Metanephros (tissue), 1 donor: Measurements from ENCODE around the gene MED8. TPM values are rescaled to one million over a fixed set of nuclear protein-coding genes. Genes with fewer than 3 reads are reported as not detected.

Experiments used
- total RNA-seq: library from RNA; depleted of rRNA; stranded (reverse); fragments of >200 nt; gene quantifications from one replicate; pipeline ENCODE4 v1.2.3, GENCODE V29; 2014

The MED8 gene
- 21.8 TPM for total RNA-seq

GRCh38 chr1:43389326-43390313 is at the start of gene MED8, which contains the start of gene SZT2:
Gene MED8 (minus strand): TSS chr1:43389800. CDS start chr1:43389764, 36 bp downstream.
Gene SZT2 (plus strand): TSS chr1:43389899. CDS start chr1:43389969, 70 bp downstream.

GRCh38 chr1:43367904-43368645 is 21.5 kb downstream of the MED8 start, which contains the start of gene ELOVL1:
Gene ELOVL1 (minus strand): TSS chr1:43368011. CDS start chr1:43365609, 2,402 bp downstream.

GRCh38 chr1:43358746-43359693 is 30.6 kb downstream of the MED8 start, which contains the start of gene CDC20:
Gene CDC20 (plus strand): TSS chr1:43358981. CDS start chr1:43359216, 235 bp downstream.

GRCh38 chr1:43337588-43337987 is 52.0 kb downstream of the MED8 start, which contains the start of gene MPL:
Gene MPL (plus strand): TSS chr1:43337818. CDS start chr1:43337849, 31 bp downstream.

Other genes with a start within 250 kb of the MED8 start
- gene EBNA1BP2, start 217.5 kb downstream of the MED8 start, total RNA-seq, result 30.8 TPM
- 0.70 TPM for gene CFAP57, start 217.5 kb downstream of the MED8 start, total RNA-seq
- gene TMEM125, start 119.8 kb downstream of the MED8 start, total RNA-seq, result 9.1 TPM
- gene C1orf210, start 104.2 kb downstream of the MED8 start, total RNA-seq, result 12.9 TPM
- gene TIE1, start 88.8 kb downstream of the MED8 start, total RNA-seq, result 87.1 TPM
- gene MPL, start 52.0 kb downstream of the MED8 start, total RNA-seq, result 0.58 TPM
- gene CDC20, start 30.8 kb downstream of the MED8 start, total RNA-seq, result 24.5 TPM
- gene ELOVL1, start 21.8 kb downstream of the MED8 start, total RNA-seq, result 24.7 TPM
- gene SZT2, start 99 bp upstream of the MED8 start, total RNA-seq, result 47.8 TPM
- 78.1 TPM for gene HYI, start 64.1 kb upstream of the MED8 start, total RNA-seq
- gene PTPRF, start 141.1 kb upstream of the MED8 start, total RNA-seq, result 151 TPM